Measurements from ENCODE around the gene BCL3. TPM values are rescaled to one million over a fixed set of nuclear protein-coding genes. Genes with fewer than 3 reads are reported as not detected.

BCL3 gene
- total RNA-seq, 2 donors from 2014 or later = 15.3 to 25.2 TPM

GRCh38 chr19:44741841-44742329, 6.6 kb upstream of the BCL3 start:
- Histone ChIP-seq H3K4me1 (peaks cover 3 to 64% of the 10 kb centered on the region in 2 donors), H3K9me3 (no peaks in the 10 kb centered on the region), H3K27ac (peak overlapping the region; percentile 92 to 94), H3K4me3 (no peak overlapping the region), H3K36me3 (no peaks in the 10 kb centered on the region), H3K27me3 (no peaks in the 10 kb centered on the region)
- DNase-seq (ENCODE audit: low spot score) = peak; percentile 99
- TF ChIP-seq CTCF (IDR thresholded peaks at IDR 0.05) = no peak

DNA sequence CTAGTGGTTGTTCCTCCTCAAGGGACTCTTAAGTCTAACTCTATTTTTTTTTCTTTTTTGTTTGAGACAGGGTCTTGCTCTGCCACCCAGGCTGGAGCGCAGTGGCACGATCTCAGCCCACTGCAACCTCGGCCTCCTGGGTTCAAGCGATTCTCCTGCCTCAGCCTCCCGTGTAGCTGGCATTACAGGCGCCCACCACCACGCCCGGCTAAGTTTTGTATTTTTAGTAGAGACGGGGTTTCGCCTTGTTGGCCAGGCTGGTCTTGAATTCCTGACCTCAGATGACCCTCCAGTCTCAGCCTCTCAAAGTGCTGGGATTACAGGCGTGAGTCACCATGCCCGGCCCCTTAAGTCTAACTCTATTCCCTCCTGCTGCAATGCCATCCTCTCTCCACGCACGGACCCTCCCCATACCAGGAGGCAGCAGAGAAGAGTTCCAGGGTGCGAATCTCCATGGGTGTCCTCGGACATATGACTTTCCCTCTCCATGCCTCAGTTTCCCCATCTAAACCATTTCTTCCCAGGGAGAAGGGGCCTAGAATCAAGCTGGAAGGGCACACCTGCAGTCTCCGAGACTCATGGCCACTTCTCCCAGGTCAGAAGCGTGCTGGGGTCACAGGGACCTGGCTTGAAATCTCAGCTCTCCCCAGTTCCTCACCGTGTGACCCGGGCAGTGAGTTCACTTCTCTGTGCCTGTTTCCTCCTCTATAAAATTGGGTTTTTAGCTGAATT, 6.0 kb upstream of the BCL3 start:
- H3K4me1 ChIP-seq = peaks cover 3 to 70% of the 10 kb centered on the region in 2 donors
- no peak for DNase-seq (ENCODE audit: low spot score)
- H3K27ac ChIP-seq = peak overlapping the region; percentile 92 to 94

DNA sequence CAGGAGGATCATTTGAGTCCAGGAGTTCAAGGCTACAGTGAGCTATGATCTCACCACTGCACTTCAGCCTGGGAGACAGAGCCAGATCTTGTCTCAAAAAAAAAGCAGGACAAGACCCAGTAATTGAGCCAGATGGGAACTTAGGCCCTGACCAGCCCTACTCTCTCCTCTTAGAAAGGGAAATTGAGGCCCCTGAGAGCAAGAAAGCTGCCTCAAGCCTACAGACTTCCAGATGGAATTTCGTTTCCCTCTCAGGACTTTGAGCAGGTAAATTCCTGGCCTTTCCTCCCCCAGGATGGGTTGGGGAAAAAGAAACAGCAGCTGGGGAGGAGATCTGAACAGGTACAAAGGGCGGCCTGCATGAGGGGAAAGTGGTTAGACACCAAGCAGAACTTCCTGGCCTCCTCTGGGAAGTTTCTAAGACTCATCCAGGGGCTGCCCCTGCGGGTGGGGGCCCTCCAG, 3.6 kb upstream of the BCL3 start:
- no peak overlapping the region for H3K4me3 ChIP-seq
- H3K27ac ChIP-seq = peak overlapping the region; percentile 83 to 94
- H3K4me1 ChIP-seq = peaks cover 3 to 85% of the 10 kb centered on the region in 2 donors
- H3K9me3 ChIP-seq = no peaks in the 10 kb centered on the region
- H3K36me3 ChIP-seq = no peaks in the 10 kb centered on the region
- TF ChIP-seq CTCF (IDR thresholded peaks at IDR 0.05) = no peak
- no peak for DNase-seq (ENCODE audit: low spot score)
- no peaks in the 10 kb centered on the region for H3K27me3 ChIP-seq

More for the DNA sequence above, 6.0 kb upstream of the BCL3 start:
- no peaks in the 10 kb centered on the region for H3K9me3 ChIP-seq
- no peak for TF ChIP-seq CTCF (IDR thresholded peaks at IDR 0.05)
- H3K4me3 ChIP-seq = no peak overlapping the region
- no peaks in the 10 kb centered on the region for H3K27me3 ChIP-seq
- no peaks in the 10 kb centered on the region for H3K36me3 ChIP-seq

DNA sequence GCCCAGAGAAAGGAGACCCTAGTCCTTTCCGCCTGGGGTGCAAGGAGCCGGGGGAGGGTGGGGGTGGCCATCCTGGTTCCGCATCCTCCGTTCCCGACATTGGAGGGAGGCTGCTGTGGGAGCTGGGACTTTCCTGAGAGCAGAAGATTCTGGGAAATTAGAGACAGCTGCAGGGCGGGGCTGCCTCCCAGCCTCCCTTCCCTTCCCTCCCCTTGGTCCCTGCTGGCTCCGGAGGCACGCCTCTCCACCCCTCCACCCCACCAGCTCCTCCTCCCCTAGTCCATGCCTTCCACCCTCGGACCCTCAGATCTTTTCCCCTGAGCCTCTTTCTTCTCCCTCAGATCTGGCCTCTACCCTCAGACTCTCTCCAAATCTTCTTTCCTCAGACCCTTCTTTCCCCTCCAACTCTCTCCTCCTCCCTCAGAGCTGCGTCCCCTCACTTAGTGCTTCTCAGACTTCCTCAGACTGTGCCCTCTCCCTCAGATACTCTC, 3.1 kb upstream of the BCL3 start:
- no peak overlapping the region for H3K4me3 ChIP-seq
- no peaks in the 10 kb centered on the region for H3K36me3 ChIP-seq
- H3K27me3 ChIP-seq = no peaks in the 10 kb centered on the region
- no peak for TF ChIP-seq CTCF (IDR thresholded peaks at IDR 0.05)
- peak; percentile 84 for DNase-seq (ENCODE audit: low spot score)
- no peaks in the 10 kb centered on the region for H3K9me3 ChIP-seq
- peaks cover 3 to 87% of the 10 kb centered on the region in 2 donors for H3K4me1 ChIP-seq
- H3K27ac ChIP-seq = peak overlapping the region; percentile 83 to 94

DNA sequence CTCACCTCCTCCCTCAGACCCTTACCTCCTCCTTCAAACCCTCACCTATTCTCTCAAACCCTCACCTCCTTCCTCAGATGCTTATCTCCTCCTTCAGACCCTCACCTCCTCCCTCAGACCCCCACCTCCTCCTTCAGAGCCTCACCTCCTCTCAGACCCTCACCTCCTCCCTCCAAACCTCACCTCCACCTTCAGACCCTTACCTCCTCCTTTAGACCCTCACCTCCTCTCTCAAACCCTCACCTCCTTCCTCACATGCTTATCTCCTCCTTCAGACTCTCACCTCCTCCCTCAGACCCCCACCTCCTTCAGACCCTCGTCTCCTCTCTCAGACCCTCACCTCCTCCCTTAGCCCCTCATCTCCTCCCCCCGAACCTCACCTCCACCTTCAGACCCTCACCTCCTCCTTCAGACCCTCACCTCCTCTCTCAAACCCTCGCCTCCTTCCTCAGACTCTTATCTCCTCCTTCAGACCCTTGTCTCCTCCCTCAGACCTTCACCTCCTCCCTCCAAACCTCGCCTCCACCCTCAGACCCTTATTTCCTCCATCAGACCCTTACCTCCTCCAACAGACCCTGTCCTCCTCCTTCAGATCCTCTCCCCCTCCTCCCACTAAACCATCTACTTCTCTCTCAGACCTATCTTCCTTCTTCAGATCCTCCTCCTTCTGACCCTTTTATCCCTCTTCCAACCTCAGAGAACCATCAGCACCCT, 2.5 kb upstream of the BCL3 start:
- no peaks in the 10 kb centered on the region for H3K36me3 ChIP-seq
- peak overlapping the region; percentile 94 for H3K27ac ChIP-seq
- H3K27me3 ChIP-seq = no peaks in the 10 kb centered on the region
- H3K9me3 ChIP-seq = no peaks in the 10 kb centered on the region
- no peak for TF ChIP-seq CTCF (IDR thresholded peaks at IDR 0.05)
- no peak overlapping the region for H3K4me3 ChIP-seq
- DNase-seq (ENCODE audit: low spot score) = no peak
- peaks cover 3 to 87% of the 10 kb centered on the region in 2 donors for H3K4me1 ChIP-seq

Measured in right atrium auricular region (tissue), 2 donors.